ENCODE measurements around the gene PLA2G4A. TPM values are rescaled to one million over a fixed set of nuclear protein-coding genes. Genes with fewer than 3 reads are reported as not detected.

Gene PLA2G4A
- polyA plus RNA-seq, 1 donor (not counting 4 experiments of a cell fraction or from before 2014, with no cell fraction given), result 29.2 TPM

- Histone ChIP-seq H3K27me3 (ENCODE audit: control insufficient read depth, extremely low read depth, insufficient read depth, low read length) (no peaks in the 10 kb centered on the region), H3K9me3 (ENCODE audit: control insufficient read depth, low read depth, low read length) (no peaks in the 10 kb centered on the region), H2AFZ (ENCODE audit: control insufficient read depth, low read length) (peak overlapping the region; percentile 22), H3K9me1 (ENCODE audit: control insufficient read depth, extremely low read depth, insufficient read depth, low read length) (no peaks in the 10 kb centered on the region), H3K9ac (ENCODE audit: control insufficient read depth, extremely low read depth, insufficient read depth, low read length) (peak overlapping the region; percentile 24), H3K36me3 (ENCODE audit: control insufficient read depth in 2 of 2, extremely low read depth in 1 of 2, insufficient read depth in 2 of 2, low read length in 2 of 2) (no peaks in the 10 kb centered on the region), H3K4me3 (ENCODE audit: control insufficient read depth in 2 of 3, extremely low read depth in 1 of 3, insufficient read depth in 2 of 3, low read depth in 1 of 3, low read length in 3 of 3) (peak overlapping the region in 2 of 3 experiments; percentile 5 to 19), H3K79me2 (ENCODE audit: control insufficient read depth, insufficient read depth, low read length) (no peaks in the 10 kb centered on the region), H3K4me1 (ENCODE audit: control insufficient read depth, extremely low read depth, insufficient read depth, low read length) (peaks cover 11% of the 10 kb centered on the region), H3K27ac (ENCODE audit: control insufficient read depth, insufficient read depth, low read length) (peak overlapping the region; percentile 56), H4K20me1 (ENCODE audit: control insufficient read depth, extremely low read depth, insufficient read depth, low read length) (no peaks in the 10 kb centered on the region), H3K4me2 (ENCODE audit: control insufficient read depth, extremely low read depth, insufficient read depth, low read depth, low read length) (peak overlapping the region; percentile 72)
- dilution Hi-C loops (cut with MboI; ENCODE audit: extremely low pct_ligation_motif_present, low sequenced_read_pairs), result no loop called here
- FAIRE-seq, result peak; percentile 84
- no peak for TF ChIP-seq EZH2 (IDR thresholded peaks at IDR 0.05; ENCODE audit: low read length)
- DNase-seq (ENCODE audit: low read depth, low spot score), result peak; percentile 59
Measured at GRCh38 chr1:187001198-187001889, 172.6 kb downstream of the PLA2G4A start.

- no peak for TF ChIP-seq EZH2 (IDR thresholded peaks at IDR 0.05; ENCODE audit: low read length)
- TF ChIP-seq CTCF (optimal IDR thresholded peaks at IDR 0.05 in 1 of 3, IDR thresholded peaks at IDR 0.05 in 1 of 3, conservative IDR thresholded peaks at IDR 0.05 in 1 of 3; ENCODE audit: extremely low read depth in 1 of 3, insufficient read depth in 2 of 3, low read length in 3 of 3), result no peak
- H3K4me1 ChIP-seq (ENCODE audit: control insufficient read depth, extremely low read depth, insufficient read depth, low read length), result peaks cover 11% of the 10 kb centered on the region
- H3K27me3 ChIP-seq (ENCODE audit: control insufficient read depth, extremely low read depth, insufficient read depth, low read length), result no peaks in the 10 kb centered on the region
- H3K9ac ChIP-seq (ENCODE audit: control insufficient read depth, extremely low read depth, insufficient read depth, low read length), result no peak overlapping the region
- H3K27ac ChIP-seq (ENCODE audit: control insufficient read depth, insufficient read depth, low read length), result no peak overlapping the region
- no peak for FAIRE-seq
- no peak overlapping the region for H3K4me3 ChIP-seq (ENCODE audit: control insufficient read depth in 2 of 3, extremely low read depth in 1 of 3, insufficient read depth in 2 of 3, low read depth in 1 of 3, low read length in 3 of 3)
- H3K79me2 ChIP-seq (ENCODE audit: control insufficient read depth, insufficient read depth, low read length), result no peaks in the 10 kb centered on the region
- no peaks in the 10 kb centered on the region for H4K20me1 ChIP-seq (ENCODE audit: control insufficient read depth, extremely low read depth, insufficient read depth, low read length)
- no peaks in the 10 kb centered on the region for H3K9me1 ChIP-seq (ENCODE audit: control insufficient read depth, extremely low read depth, insufficient read depth, low read length)
- no peak overlapping the region for H2AFZ ChIP-seq (ENCODE audit: control insufficient read depth, low read length)
- no peak for DNase-seq (ENCODE audit: low read depth, low spot score)
- no peak overlapping the region for H3K4me2 ChIP-seq (ENCODE audit: control insufficient read depth, extremely low read depth, insufficient read depth, low read depth, low read length)
- H3K9me3 ChIP-seq (ENCODE audit: control insufficient read depth, low read depth, low read length), result no peaks in the 10 kb centered on the region
- dilution Hi-C loops (cut with MboI; ENCODE audit: extremely low pct_ligation_motif_present, low sequenced_read_pairs), result no loop called here
- no peaks in the 10 kb centered on the region for H3K36me3 ChIP-seq (ENCODE audit: control insufficient read depth in 2 of 2, extremely low read depth in 1 of 2, insufficient read depth in 2 of 2, low read length in 2 of 2)
Measured at GRCh38 chr1:187003353-187003752, 174.6 kb downstream of the PLA2G4A start.

Data from keratinocyte (primary cell).